Chondrocyte (in vitro differentiated cells): ENCODE data around the gene PAK4. TPM values are rescaled to one million over a fixed set of nuclear protein-coding genes. Genes with fewer than 3 reads are reported as not detected.
"Not testable (repeated sequence)": the region's sequence is repeated elsewhere in the genome, so short reads cannot be mapped to it uniquely, and the experiment has no call there.

Experiments used
- DNase-seq: peaks from one replicate; pipeline ENCODE4 v3.0.0; 2021; ENCODE audit warnings: mixed read lengths, low spot score
- H3K27ac Mint-ChIP-seq: one replicate; pipeline ENCODE4 v1.8.0; 2021; ENCODE audit warnings: mild to moderate bottlenecking, moderate library complexity, mixed read lengths; ENCODE audit not compliant: unreplicated experiment
- H3K27me3 Mint-ChIP-seq: 2 replicates; pipeline ENCODE4 v1.8.0; 2021; ENCODE audit warnings: low read depth, mixed read lengths
- H3K36me3 Mint-ChIP-seq: 2 replicates; pipeline ENCODE4 v1.8.0; 2021; ENCODE audit warnings: low read depth, mixed read lengths
- H3K4me1 Mint-ChIP-seq: 2 replicates; pipeline ENCODE4 v1.8.0; 2021; ENCODE audit warnings: low read depth, mild to moderate bottlenecking, mixed read lengths
- H3K4me3 Mint-ChIP-seq: one replicate; pipeline ENCODE4 v1.8.0; 2021; ENCODE audit warnings: mild to moderate bottlenecking, moderate library complexity, mixed read lengths; ENCODE audit not compliant: unreplicated experiment
- H3K9me3 Mint-ChIP-seq: 2 replicates; pipeline ENCODE4 v1.8.0; 2021; ENCODE audit warnings: low read depth, mixed read lengths
- total RNA-seq: library from RNA; stranded (reverse); gene quantifications from 3 replicates; pipeline ENCODE4 v1.2.1, GENCODE V29; 2021
- TF ChIP-seq, protein P1 (sequence below): fragments of 200-600 bp; sonication (generic); IDR thresholded peaks from 2 replicates; pipeline ENCODE4 v1.5.0; 2021; ENCODE audit warnings: antibody characterized with exemption, mild to moderate bottlenecking, moderate library complexity

The PAK4 gene
- total RNA-seq, 1 donor from 2014 or later = 14.4 TPM

DNA sequence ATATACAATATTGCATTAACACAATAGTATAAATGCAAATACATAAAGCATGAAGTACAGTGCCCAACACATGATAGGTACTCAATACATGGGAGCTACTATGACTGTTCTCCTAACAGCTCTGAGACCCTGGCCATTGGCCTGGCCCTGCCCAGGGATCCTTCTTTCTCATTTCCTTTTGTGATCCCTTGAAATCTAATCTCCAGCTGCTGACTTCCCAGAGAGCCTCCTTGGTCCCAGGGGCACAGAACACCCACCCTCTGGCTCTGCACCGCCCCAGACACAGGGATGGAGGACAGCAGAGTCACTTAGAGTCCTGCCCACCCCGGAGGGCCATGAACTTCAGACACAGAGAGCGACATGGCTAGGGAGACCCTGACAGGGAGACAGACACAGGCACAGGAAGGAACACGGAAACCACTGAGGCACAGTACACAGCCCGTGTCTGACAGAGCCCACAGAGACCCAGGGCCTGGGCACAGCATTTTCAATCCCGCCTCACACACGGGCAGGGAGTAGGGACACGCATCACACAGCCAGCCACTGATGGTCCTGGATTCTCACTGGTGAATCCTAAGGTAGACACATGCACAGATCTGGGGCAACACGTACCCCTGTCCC lies 82.7 kb downstream of the PAK4 start:
- no peak for DNase-seq
- TF ChIP-seq, protein P1, sequence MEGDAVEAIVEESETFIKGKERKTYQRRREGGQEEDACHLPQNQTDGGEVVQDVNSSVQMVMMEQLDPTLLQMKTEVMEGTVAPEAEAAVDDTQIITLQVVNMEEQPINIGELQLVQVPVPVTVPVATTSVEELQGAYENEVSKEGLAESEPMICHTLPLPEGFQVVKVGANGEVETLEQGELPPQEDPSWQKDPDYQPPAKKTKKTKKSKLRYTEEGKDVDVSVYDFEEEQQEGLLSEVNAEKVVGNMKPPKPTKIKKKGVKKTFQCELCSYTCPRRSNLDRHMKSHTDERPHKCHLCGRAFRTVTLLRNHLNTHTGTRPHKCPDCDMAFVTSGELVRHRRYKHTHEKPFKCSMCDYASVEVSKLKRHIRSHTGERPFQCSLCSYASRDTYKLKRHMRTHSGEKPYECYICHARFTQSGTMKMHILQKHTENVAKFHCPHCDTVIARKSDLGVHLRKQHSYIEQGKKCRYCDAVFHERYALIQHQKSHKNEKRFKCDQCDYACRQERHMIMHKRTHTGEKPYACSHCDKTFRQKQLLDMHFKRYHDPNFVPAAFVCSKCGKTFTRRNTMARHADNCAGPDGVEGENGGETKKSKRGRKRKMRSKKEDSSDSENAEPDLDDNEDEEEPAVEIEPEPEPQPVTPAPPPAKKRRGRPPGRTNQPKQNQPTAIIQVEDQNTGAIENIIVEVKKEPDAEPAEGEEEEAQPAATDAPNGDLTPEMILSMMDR = no peak
- Mint-ChIP-seq H3K27ac (no peak overlapping the region), H3K36me3 (no peaks in the 10 kb centered on the region), H3K27me3 (peaks cover 19% of the 10 kb centered on the region), H3K9me3 (no peaks in the 10 kb centered on the region), H3K4me1 (no peaks in the 10 kb centered on the region), H3K4me3 (no peak overlapping the region)

DNA sequence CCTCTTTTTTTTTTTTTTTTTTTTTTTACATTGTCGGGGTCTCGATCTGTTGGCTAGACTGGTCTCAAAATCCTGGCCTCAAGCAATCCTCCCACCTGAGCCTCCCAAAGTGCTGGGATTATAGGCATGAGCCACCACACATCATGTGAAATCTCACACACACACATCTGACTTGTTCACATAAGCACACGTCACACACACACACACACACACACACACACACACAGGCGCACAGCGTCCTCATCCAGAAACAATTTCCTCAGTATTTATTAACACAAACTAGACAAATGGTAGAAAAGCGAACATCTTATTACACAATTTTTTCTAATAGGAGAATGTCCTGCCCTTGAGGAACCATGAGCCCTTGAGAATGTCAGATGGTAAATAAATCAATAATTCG lies 83.6 kb downstream of the PAK4 start:
- no peaks in the 10 kb centered on the region for H3K9me3 Mint-ChIP-seq
- H3K27ac Mint-ChIP-seq = no peak overlapping the region
- TF ChIP-seq, protein P1 = no peak
- H3K4me1 Mint-ChIP-seq = no peaks in the 10 kb centered on the region
- H3K4me3 Mint-ChIP-seq = no peak overlapping the region
- no peak for DNase-seq
- H3K36me3 Mint-ChIP-seq = no peaks in the 10 kb centered on the region
- H3K27me3 Mint-ChIP-seq = peaks cover 23% of the 10 kb centered on the region

DNA sequence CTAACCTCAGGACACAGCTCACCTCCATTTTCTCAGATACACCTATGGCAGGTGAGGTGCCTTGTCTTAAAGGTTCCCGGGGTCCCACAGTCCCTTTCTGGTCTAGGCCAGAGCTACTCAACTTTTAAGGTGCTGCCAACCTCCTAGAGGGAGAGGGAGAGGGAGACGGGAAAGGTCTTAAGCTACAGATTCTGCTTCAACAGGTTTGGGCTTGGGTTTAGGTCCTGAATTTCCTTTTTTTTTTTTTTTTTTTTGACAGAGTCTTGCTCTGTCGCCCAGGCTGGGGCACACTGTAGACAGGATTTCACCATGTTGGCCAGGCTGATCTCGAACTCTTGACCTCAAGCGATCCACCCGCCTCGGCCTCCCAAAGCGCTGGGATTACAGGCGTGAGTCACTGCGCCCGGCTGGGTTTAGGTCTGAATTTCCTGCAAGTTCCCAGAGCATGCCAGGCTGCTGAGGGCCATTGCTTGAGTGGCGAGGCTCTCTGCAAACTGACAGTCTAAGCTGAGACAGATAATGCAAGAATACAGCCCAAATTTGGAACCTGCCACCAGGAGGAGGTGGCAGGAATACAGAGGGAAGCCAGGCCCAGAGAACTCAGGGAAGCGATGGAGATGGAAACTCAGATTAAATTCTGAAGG lies 86.3 kb downstream of the PAK4 start:
- H3K36me3 Mint-ChIP-seq = no peaks in the 10 kb centered on the region
- H3K4me1 Mint-ChIP-seq = no peaks in the 10 kb centered on the region
- H3K4me3 Mint-ChIP-seq = no peak overlapping the region
- TF ChIP-seq, protein P1 = no peak
- DNase-seq = no peak
- H3K9me3 Mint-ChIP-seq = peaks cover 9% of the 10 kb centered on the region
- peaks cover 25% of the 10 kb centered on the region for H3K27me3 Mint-ChIP-seq
- no peak overlapping the region for H3K27ac Mint-ChIP-seq

DNA sequence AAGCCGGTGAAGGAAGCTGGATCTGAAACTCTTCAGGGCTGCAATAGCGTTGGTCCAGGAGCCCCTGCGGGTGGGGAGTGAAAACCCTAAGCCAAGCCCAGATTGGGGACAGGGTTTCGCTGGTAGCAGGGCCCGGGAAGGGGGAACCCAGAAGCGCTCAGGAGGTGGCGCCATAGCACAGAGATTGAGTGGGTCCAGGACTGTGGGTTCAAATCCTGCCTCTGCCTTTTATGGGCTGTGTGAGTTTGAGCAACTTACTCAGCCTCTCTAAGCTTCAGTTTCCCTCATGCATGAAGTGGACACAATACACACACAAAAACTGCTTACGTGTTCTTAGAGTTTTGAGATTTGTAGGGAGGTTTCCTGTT lies 86.8 kb downstream of the PAK4 start:
- Mint-ChIP-seq H3K27ac (no peak overlapping the region), H3K4me3 (no peak overlapping the region), H3K27me3 (peaks cover 29% of the 10 kb centered on the region), H3K36me3 (peaks cover 3% of the 10 kb centered on the region), H3K9me3 (peaks cover 14% of the 10 kb centered on the region), H3K4me1 (no peaks in the 10 kb centered on the region)
- no peak for DNase-seq
- TF ChIP-seq, protein P1 = peak; percentile 66

DNA sequence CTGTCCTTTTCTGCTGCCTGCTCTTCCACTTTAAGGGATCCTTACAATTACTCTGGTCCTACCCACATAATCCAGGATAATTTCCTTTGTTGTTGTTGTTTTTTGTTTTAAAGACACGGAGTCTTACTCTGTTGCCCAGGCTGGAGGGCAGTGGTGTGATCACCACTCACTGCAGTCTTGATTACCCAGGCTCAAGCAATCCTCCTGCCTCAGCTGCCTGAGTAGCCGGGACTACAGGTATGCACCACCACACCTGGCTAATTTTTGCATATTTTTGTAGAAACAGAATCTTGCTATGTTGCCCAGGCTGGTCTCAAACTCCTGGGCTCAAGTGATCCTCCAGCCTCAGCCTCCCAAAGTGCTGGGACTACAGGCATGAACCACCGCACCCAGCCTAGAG lies 89.7 kb downstream of the PAK4 start:
- H3K27me3 Mint-ChIP-seq = peaks cover 27% of the 10 kb centered on the region
- H3K36me3 Mint-ChIP-seq, DNase-seq, H3K4me3 Mint-ChIP-seq, H3K4me1 Mint-ChIP-seq, H3K27ac Mint-ChIP-seq: not testable (repeated sequence)
- H3K9me3 Mint-ChIP-seq = peaks cover 14% of the 10 kb centered on the region

DNA sequence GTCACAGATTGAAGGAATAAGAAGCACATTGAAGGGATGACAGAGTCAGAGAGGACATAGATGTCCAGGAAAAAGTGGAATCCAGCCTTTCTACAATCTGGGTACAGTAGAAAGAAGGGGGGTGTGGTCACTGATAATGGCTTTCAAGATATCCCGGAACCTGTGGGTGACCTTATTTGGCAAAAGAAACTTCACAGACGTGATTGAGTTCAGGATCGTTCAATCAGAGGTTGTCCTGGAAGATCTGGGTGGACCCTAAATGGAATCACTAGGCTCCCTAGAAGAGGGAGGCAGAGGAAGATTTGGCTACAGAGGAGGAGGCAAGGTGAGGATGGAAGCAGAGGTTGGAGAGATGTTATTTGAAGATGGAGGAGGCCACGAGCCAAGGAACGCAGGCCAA lies 91.5 kb downstream of the PAK4 start:
- H3K4me3 Mint-ChIP-seq = no peak overlapping the region
- H3K36me3 Mint-ChIP-seq = peaks cover 3% of the 10 kb centered on the region
- DNase-seq = no peak
- H3K27ac Mint-ChIP-seq = no peak overlapping the region
- TF ChIP-seq, protein P1 = no peak
- peaks cover 23% of the 10 kb centered on the region for H3K27me3 Mint-ChIP-seq
- H3K4me1 Mint-ChIP-seq = no peaks in the 10 kb centered on the region
- peaks cover 14% of the 10 kb centered on the region for H3K9me3 Mint-ChIP-seq
